ENCODE data around the gene SHC2.

- TF ChIP-seq FOXP2 (optimal IDR thresholded peaks at IDR 0.05; ENCODE audit: control extremely low read depth, extremely low read length, insufficient read depth) (no peak), EZH2 (IDR thresholded peaks at IDR 0.05) (no peak)
Observed at GRCh38 chr19:372306-372890, 88.4 kb downstream of the SHC2 start.

Measured in SK-N-MC (cell line).